K562 (cell line): Measurements from ENCODE around the gene LRRC7. TPM values are rescaled to one million over a fixed set of nuclear protein-coding genes. Genes with fewer than 3 reads are reported as not detected.
A peak's percentile ranks its signal among the peaks of the same experiment; 100 is the strongest.

Source experiments
- CHD1 ChIP-seq: fragments of 200-600 bp; sonication (generic); IDR thresholded peaks from one replicate; pipeline ENCODE4 v1.6.1; 2012; ENCODE audit warnings: mild to moderate bottlenecking, moderate library complexity, low read length, inconsistent platforms
- DNMT1 ChIP-seq: fragments of 450-650 bp; IDR thresholded peaks from 2 replicates; pipeline ENCODE4 v1.6.1; 2016; ENCODE audit warnings: antibody characterized with exemption, mild to moderate bottlenecking
- FOXK1 ChIP-seq: sonication (generic); formaldehyde crosslinking; IDR thresholded peaks from 2 replicates; pipeline ENCODE4 v1.8.0; 2022; ENCODE audit warnings: missing genetic modification reagents, mild to moderate bottlenecking, borderline replicate concordance
- JUN ChIP-seq, 2 experiments: sonication (generic) in 1 of 2; formaldehyde crosslinking in 1 of 2; IDR thresholded peaks; 2 replicates each; pipeline versions ENCODE4 v1.6.1 to v1.8.0; 2012 to 2022; ENCODE audit warnings: borderline replicate concordance in 2 of 2, mild to moderate bottlenecking in 2 of 2, improper control_type of control experiment in 1 of 2, low read depth in 1 of 2, low read length in 1 of 2, missing genetic modification reagents in 1 of 2
- L3MBTL2 ChIP-seq: fragments of 450-650 bp; IDR thresholded peaks from 2 replicates; pipeline ENCODE4 v1.6.1; 2016; ENCODE audit warnings: mild to moderate bottlenecking, moderate library complexity
- MECOM ChIP-seq: fragments of 250-450 bp; sonication (Bioruptor Pico); IDR thresholded peaks from 2 replicates; pipeline ENCODE4 v1.8.0; 2022; ENCODE audit warnings: inconsistent platforms
- NFATC3 ChIP-seq: fragments of 450-650 bp; IDR thresholded peaks from 2 replicates; pipeline ENCODE4 v1.6.1; 2017; ENCODE audit warnings: mild to moderate bottlenecking
- SETDB1 ChIP-seq: IDR thresholded peaks from one replicate; pipeline ENCODE4 v1.6.1; 2012; ENCODE audit warnings: low read length, control low read depth, inconsistent platforms
- SNRNP70 ChIP-seq: fragments of 200-400 bp; formaldehyde crosslinking; optimal IDR thresholded peaks from 2 replicates; pipeline ENCODE3; 2017; ENCODE audit warnings: low read depth, low read length
- SRSF9 ChIP-seq: fragments of 200-400 bp; formaldehyde crosslinking; IDR thresholded peaks from 2 replicates; pipeline ENCODE4 v1.6.1; 2017; ENCODE audit warnings: low read depth, low read length, borderline replicate concordance
- ZNF584 ChIP-seq: fragments of 200-800 bp; sonication (Bioruptor generic); IDR thresholded peaks from 2 replicates; pipeline ENCODE4 v1.6.1; 2016; ENCODE audit warnings: low read depth, mild to moderate bottlenecking, missing genetic modification characterization, missing compliant biosample characterization
- ZNF589 ChIP-seq: fragments of 200-800 bp; sonication (Bioruptor generic); IDR thresholded peaks from 2 replicates; pipeline ENCODE4 v1.6.1; 2016; ENCODE audit warnings: low read depth, missing genetic modification characterization, missing compliant biosample characterization
- polyA plus RNA-seq, 8 experiments: library from polyadenylated mRNA; depleted of rRNA in 4 of 8; stranded (reverse) in 5 of 8; unstranded in 3 of 8; fragments of >200 nt; fragmentation: Nextera tagmentation in 2 of 8; fragmentation: Illumina TruSeq in 1 of 8; extraction: Ambion mirVana in 2 of 8; extraction: Trizol in 1 of 8; gene quantifications; 2 replicates each; pipeline versions ENCODE4 v1.2.1 to v1.2.3, GENCODE V29; 2011 to 2014; ENCODE audit warnings: inconsistent platforms in 1 of 8, missing spikeins in 1 of 8
- total RNA-seq, 7 experiments: library from RNA; depleted of rRNA in 6 of 7; stranded (reverse); fragments of >200 nt in 6 of 7; fragmentation: Illumina TruSeq in 2 of 7; extraction: Trizol in 2 of 7; gene quantifications; 2 replicates each; pipeline versions ENCODE4 v1.2.1 to v1.2.3, GENCODE V29; 2011 to 2021; ENCODE audit warnings: low replicate concordance in 1 of 7
- TF ChIP-seq, protein P1 (sequence below): fragments of 250-450 bp; sonication (Bioruptor Pico); IDR thresholded peaks from 2 replicates; pipeline ENCODE4 v1.4.0; 2020
- TF ChIP-seq, protein P2 (sequence below): fragments of 450-650 bp; IDR thresholded peaks from 2 replicates; pipeline ENCODE4 v1.6.1; 2016; ENCODE audit warnings: low read depth

The LRRC7 gene
- total and polyA plus RNA-seq, 9 of the 15 experiments (the other 6 are each of a cell fraction or from before 2014, with no cell fraction given) = 0.09 to 0.94 (median 0.49) TPM

GRCh38 chr1:70041317-70042045 is 473.8 kb downstream of the LRRC7 start (continued):
- TF ChIP-seq JUN (IDR thresholded peaks at IDR 0.05; ENCODE audit: borderline replicate concordance, low read depth, low read length) (no peak), JUN (CRISPR knock-in tag; IDR thresholded peaks at IDR 0.05; ENCODE audit: borderline replicate concordance) (no peak), ZNF589 (CRISPR knock-in tag) (no peak), ZNF584 (CRISPR knock-in tag) (peak; percentile 77; the same call in 1 of the 2 replicates), CHD1 (no peak), L3MBTL2 (peak; percentile 80; the same call in 1 of the 2 replicates), FOXK1 (CRISPR knock-in tag) (no peak), SETDB1 (no peak), DNMT1 (no peak), MECOM (CRISPR knock-in tag) (0 out of 2 replicates have a peak, but pooled peaks have one; percentile 74), SNRNP70 (no peak), NFATC3 (no peak), SRSF9 (no peak)
- TF ChIP-seq, protein P1, sequence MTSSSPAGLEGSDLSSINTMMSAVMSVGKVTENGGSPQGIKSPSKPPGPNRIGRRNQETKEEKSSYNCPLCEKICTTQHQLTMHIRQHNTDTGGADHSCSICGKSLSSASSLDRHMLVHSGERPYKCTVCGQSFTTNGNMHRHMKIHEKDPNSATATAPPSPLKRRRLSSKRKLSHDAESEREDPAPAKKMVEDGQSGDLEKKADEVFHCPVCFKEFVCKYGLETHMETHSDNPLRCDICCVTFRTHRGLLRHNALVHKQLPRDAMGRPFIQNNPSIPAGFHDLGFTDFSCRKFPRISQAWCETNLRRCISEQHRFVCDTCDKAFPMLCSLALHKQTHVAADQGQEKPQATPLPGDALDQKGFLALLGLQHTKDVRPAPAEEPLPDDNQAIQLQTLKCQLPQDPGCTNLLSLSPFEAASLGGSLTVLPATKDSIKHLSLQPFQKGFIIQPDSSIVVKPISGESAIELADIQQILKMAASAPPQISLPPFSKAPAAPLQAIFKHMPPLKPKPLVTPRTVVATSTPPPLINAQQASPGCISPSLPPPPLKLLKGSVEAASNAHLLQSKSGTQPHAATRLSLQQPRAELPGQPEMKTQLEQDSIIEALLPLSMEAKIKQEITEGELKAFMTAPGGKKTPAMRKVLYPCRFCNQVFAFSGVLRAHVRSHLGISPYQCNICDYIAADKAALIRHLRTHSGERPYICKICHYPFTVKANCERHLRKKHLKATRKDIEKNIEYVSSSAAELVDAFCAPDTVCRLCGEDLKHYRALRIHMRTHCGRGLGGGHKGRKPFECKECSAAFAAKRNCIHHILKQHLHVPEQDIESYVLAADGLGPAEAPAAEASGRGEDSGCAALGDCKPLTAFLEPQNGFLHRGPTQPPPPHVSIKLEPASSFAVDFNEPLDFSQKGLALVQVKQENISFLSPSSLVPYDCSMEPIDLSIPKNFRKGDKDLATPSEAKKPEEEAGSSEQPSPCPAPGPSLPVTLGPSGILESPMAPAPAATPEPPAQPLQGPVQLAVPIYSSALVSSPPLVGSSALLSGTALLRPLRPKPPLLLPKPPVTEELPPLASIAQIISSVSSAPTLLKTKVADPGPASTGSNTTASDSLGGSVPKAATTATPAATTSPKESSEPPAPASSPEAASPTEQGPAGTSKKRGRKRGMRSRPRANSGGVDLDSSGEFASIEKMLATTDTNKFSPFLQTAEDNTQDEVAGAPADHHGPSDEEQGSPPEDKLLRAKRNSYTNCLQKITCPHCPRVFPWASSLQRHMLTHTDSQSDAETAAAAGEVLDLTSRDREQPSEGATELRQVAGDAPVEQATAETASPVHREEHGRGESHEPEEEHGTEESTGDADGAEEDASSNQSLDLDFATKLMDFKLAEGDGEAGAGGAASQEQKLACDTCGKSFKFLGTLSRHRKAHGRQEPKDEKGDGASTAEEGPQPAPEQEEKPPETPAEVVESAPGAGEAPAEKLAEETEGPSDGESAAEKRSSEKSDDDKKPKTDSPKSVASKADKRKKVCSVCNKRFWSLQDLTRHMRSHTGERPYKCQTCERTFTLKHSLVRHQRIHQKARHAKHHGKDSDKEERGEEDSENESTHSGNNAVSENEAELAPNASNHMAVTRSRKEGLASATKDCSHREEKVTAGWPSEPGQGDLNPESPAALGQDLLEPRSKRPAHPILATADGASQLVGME = peak; percentile 55; the same call in 1 of the 2 replicates
- TF ChIP-seq, protein P2, sequence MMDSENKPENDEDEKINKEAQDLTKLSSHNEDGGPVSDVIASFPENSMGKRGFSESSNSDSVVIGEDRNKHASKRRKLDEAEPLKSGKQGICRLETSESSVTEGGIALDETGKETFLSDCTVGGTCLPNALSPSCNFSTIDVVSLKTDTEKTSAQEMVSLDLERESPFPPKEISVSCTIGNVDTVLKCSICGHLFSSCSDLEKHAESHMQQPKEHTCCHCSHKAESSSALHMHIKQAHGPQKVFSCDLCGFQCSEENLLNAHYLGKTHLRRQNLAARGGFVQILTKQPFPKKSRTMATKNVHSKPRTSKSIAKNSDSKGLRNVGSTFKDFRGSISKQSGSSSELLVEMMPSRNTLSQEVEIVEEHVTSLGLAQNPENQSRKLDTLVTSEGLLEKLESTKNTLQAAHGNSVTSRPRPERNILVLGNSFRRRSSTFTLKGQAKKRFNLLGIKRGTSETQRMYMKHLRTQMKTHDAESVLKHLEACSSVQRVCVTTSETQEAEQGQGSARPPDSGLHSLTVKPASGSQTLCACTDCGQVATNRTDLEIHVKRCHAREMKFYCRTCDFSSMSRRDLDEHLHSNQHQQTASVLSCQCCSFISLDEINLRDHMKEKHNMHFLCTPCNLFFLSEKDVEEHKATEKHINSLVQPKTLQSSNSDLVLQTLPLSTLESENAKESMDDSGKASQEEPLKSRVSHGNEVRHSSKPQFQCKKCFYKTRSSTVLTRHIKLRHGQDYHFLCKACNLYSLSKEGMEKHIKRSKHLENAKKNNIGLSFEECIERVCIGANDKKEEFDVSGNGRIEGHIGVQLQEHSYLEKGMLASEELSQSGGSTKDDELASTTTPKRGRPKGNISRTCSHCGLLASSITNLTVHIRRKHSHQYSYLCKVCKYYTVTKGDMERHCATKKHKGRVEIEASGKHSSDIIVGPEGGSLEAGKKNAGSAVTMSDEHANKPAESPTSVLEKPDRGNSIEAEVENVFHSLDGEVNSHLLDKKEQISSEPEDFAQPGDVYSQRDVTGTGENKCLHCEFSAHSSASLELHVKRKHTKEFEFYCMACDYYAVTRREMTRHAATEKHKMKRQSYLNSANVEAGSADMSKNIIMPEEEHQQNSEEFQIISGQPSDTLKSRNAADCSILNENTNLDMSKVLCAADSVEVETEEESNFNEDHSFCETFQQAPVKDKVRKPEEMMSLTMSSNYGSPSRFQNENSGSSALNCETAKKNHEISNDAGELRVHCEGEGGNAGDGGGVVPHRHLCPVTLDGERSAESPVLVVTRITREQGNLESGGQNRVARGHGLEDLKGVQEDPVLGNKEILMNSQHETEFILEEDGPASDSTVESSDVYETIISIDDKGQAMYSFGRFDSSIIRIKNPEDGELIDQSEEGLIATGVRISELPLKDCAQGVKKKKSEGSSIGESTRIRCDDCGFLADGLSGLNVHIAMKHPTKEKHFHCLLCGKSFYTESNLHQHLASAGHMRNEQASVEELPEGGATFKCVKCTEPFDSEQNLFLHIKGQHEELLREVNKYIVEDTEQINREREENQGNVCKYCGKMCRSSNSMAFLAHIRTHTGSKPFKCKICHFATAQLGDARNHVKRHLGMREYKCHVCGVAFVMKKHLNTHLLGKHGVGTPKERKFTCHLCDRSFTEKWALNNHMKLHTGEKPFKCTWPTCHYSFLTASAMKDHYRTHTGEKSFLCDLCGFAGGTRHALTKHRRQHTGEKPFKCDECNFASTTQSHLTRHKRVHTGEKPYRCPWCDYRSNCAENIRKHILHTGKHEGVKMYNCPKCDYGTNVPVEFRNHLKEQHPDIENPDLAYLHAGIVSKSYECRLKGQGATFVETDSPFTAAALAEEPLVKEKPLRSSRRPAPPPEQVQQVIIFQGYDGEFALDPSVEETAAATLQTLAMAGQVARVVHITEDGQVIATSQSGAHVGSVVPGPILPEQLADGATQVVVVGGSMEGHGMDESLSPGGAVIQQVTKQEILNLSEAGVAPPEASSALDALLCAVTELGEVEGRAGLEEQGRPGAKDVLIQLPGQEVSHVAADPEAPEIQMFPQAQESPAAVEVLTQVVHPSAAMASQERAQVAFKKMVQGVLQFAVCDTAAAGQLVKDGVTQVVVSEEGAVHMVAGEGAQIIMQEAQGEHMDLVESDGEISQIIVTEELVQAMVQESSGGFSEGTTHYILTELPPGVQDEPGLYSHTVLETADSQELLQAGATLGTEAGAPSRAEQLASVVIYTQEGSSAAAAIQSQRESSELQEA = no peak
